Stimulated activated naive B cell treated with anti-CD40 and anti-IgM and Interleukin-4, amounts not matched to agents 10 μg/mL and 1 μg/mL and 100 μg/mL, for 72 hours (primary cell): Measurements from ENCODE around the gene MED9.
"Not testable (repeated sequence)": the region's sequence is repeated elsewhere in the genome, so short reads cannot be mapped to it uniquely, and the experiment has no call there.

ENCODE experiments used
- ATAC-seq, 2 donors: fragments of 150-1000 bp; cut with Tn5 transposase; replicated peaks; 2 replicates each; pipeline ENCODE4 v1.10.0; 2021; ENCODE audit warnings: moderate library complexity in 1 of 2
- DNase-seq: peaks from one replicate; pipeline ENCODE4 v3.0.0; 2021
- H3K27ac Mint-ChIP-seq: one replicate; pipeline ENCODE4 v1.8.0; 2022; ENCODE audit warnings: mild to moderate bottlenecking, mixed read lengths
- H3K27me3 Mint-ChIP-seq, 2 donors: one replicate each; pipeline ENCODE4 v1.8.0; 2022; ENCODE audit warnings: mixed read lengths in 2 of 2
- H3K36me3 Mint-ChIP-seq, 2 donors: one replicate each; pipeline ENCODE4 v1.8.0; 2022; ENCODE audit warnings: mixed read lengths in 2 of 2, mild to moderate bottlenecking in 1 of 2
- H3K4me1 Mint-ChIP-seq, 2 donors: one replicate each; pipeline ENCODE4 v1.8.0; 2022; ENCODE audit warnings: mixed read lengths in 2 of 2, mild to moderate bottlenecking in 1 of 2
- H3K4me3 Mint-ChIP-seq, 2 donors: one replicate each; pipeline ENCODE4 v1.8.0; 2022; ENCODE audit warnings: mild to moderate bottlenecking in 2 of 2, mixed read lengths in 2 of 2, moderate library complexity in 1 of 2
- H3K9me3 Mint-ChIP-seq, 2 donors: one replicate each; pipeline ENCODE4 v1.8.0; 2022; ENCODE audit warnings: mixed read lengths in 2 of 2, mild to moderate bottlenecking in 1 of 2

The MED9 gene

GRCh38 chr17:17476865-17477467 is at the start of gene MED9:
Gene MED9 (plus strand): TSS chr17:17477000. CDS start chr17:17477042, 42 bp downstream.
- Mint-ChIP-seq H3K4me1 (peaks cover 14 to 32% of the 10 kb centered on the region in 2 donors), H3K36me3 (peaks cover 9 to 11% of the 10 kb centered on the region in 2 donors), H3K27me3 (no peaks in the 10 kb centered on the region), H3K27ac (peak within 1 kb of the TSS; percentile 82), H3K9me3 (no peaks in the 10 kb centered on the region), H3K4me3 (peak within 1 kb of the TSS; percentile 87 to 89)
- ATAC-seq (peak; percentile 100), DNase-seq (peak; percentile 89)

GRCh38 chr17:17429222-17429621 is 47.6 kb upstream of the MED9 start:
- Mint-ChIP-seq H3K4me1 (peaks cover 0 to 3% of the 10 kb centered on the region in 2 donors), H3K27ac (no peak overlapping the region), H3K4me3 (no peak overlapping the region), H3K27me3 (peaks cover 0 to 3% of the 10 kb centered on the region in 2 donors), H3K36me3 (no peaks in the 10 kb centered on the region), H3K9me3 (peaks cover 0 to 2% of the 10 kb centered on the region in 2 donors)
- ATAC-seq (no peak), DNase-seq (no peak)

GRCh38 chr17:17430924-17431323 is 45.9 kb upstream of the MED9 start:
- not testable (repeated sequence) for H3K27me3 Mint-ChIP-seq, H3K27ac Mint-ChIP-seq, DNase-seq, H3K4me1 Mint-ChIP-seq, H3K9me3 Mint-ChIP-seq, H3K4me3 Mint-ChIP-seq, ATAC-seq, H3K36me3 Mint-ChIP-seq

GRCh38 chr17:17431605-17432004 is 45.2 kb upstream of the MED9 start:
- H3K27ac Mint-ChIP-seq: no peak overlapping the region
- H3K36me3 Mint-ChIP-seq: no peaks in the 10 kb centered on the region
- H3K27me3 Mint-ChIP-seq: peaks cover 0 to 3% of the 10 kb centered on the region in 2 donors
- no peak overlapping the region for H3K4me3 Mint-ChIP-seq
- ATAC-seq (no peak), DNase-seq (no peak)
- H3K4me1 Mint-ChIP-seq: peaks cover 0 to 3% of the 10 kb centered on the region in 2 donors
- no peaks in the 10 kb centered on the region for H3K9me3 Mint-ChIP-seq

GRCh38 chr17:17433000-17433703 is 43.6 kb upstream of the MED9 start:
- Mint-ChIP-seq H3K36me3 (no peaks in the 10 kb centered on the region), H3K4me3 (no peak overlapping the region), H3K4me1 (peaks cover 0 to 3% of the 10 kb centered on the region in 2 donors), H3K27ac (no peak overlapping the region), H3K27me3 (peaks cover 0 to 3% of the 10 kb centered on the region in 2 donors), H3K9me3 (no peaks in the 10 kb centered on the region)
- ATAC-seq (no peak), DNase-seq (no peak)

GRCh38 chr17:17434477-17434876 is 42.3 kb upstream of the MED9 start:
- H3K9me3 Mint-ChIP-seq: no peaks in the 10 kb centered on the region
- ATAC-seq (no peak), DNase-seq (no peak)
- H3K4me1 Mint-ChIP-seq: peaks cover 0 to 3% of the 10 kb centered on the region in 2 donors
- no peaks in the 10 kb centered on the region for H3K36me3 Mint-ChIP-seq
- H3K27me3 Mint-ChIP-seq: peaks cover 0 to 3% of the 10 kb centered on the region in 2 donors
- no peak overlapping the region for H3K4me3 Mint-ChIP-seq
- H3K27ac Mint-ChIP-seq: no peak overlapping the region

GRCh38 chr17:17435323-17435722 is 41.5 kb upstream of the MED9 start:
- Mint-ChIP-seq H3K4me1 (peaks cover 0 to 5% of the 10 kb centered on the region in 2 donors), H3K4me3 (no peak overlapping the region), H3K36me3 (no peaks in the 10 kb centered on the region), H3K27me3 (peaks cover 0 to 3% of the 10 kb centered on the region in 2 donors), H3K27ac (no peak overlapping the region), H3K9me3 (no peaks in the 10 kb centered on the region)
- no peak for ATAC-seq
- no peak for DNase-seq

- no peak for ATAC-seq
- Mint-ChIP-seq H3K9me3 (no peaks in the 10 kb centered on the region), H3K4me1 (peaks cover 0 to 5% of the 10 kb centered on the region in 2 donors), H3K27ac (no peak overlapping the region), H3K27me3 (peaks cover 0 to 3% of the 10 kb centered on the region in 2 donors), H3K36me3 (no peaks in the 10 kb centered on the region), H3K4me3 (no peak overlapping the region)
- no peak for DNase-seq
Measured at GRCh38 chr17:17437461-17437860, 39.3 kb upstream of the MED9 start.

- Mint-ChIP-seq H3K36me3 (no peaks in the 10 kb centered on the region), H3K27ac (no peak overlapping the region)
Measured at GRCh38 chr17:17437893-17438292, 38.9 kb upstream of the MED9 start.

GRCh38 chr17:17440010-17440843 is 36.6 kb upstream of the MED9 start:
- Mint-ChIP-seq H3K27me3 (no peaks in the 10 kb centered on the region), H3K27ac (no peak overlapping the region), H3K4me3 (no peak overlapping the region), H3K36me3 (no peaks in the 10 kb centered on the region), H3K9me3 (no peaks in the 10 kb centered on the region), H3K4me1 (peaks cover 0 to 1% of the 10 kb centered on the region in 2 donors)
- DNase-seq: peak; percentile 34
- ATAC-seq: peak; percentile 61 to 68

More at GRCh38 chr17:17437893-17438292, 38.9 kb upstream of the MED9 start:
- Mint-ChIP-seq H3K4me3 (no peak overlapping the region), H3K27me3 (peaks cover 0 to 3% of the 10 kb centered on the region in 2 donors), H3K4me1 (peaks cover 0 to 5% of the 10 kb centered on the region in 2 donors), H3K9me3 (no peaks in the 10 kb centered on the region)
- ATAC-seq (no peak), DNase-seq (no peak)

GRCh38 chr17:17440938-17441675 is 35.7 kb upstream of the MED9 start:
- H3K27ac Mint-ChIP-seq: no peak overlapping the region
- no peaks in the 10 kb centered on the region for H3K9me3 Mint-ChIP-seq
- DNase-seq (no peak), ATAC-seq (no peak)
- no peaks in the 10 kb centered on the region for H3K36me3 Mint-ChIP-seq
- peaks cover 0 to 1% of the 10 kb centered on the region in 2 donors for H3K4me1 Mint-ChIP-seq
- H3K4me3 Mint-ChIP-seq: no peak overlapping the region
- no peaks in the 10 kb centered on the region for H3K27me3 Mint-ChIP-seq

GRCh38 chr17:17443173-17443572 is 33.6 kb upstream of the MED9 start:
- DNase-seq: no peak
- Mint-ChIP-seq H3K9me3 (peaks cover 0 to 5% of the 10 kb centered on the region in 2 donors), H3K27ac (no peak overlapping the region), H3K36me3 (peaks cover 0 to 2% of the 10 kb centered on the region in 2 donors), H3K4me3 (no peak overlapping the region), H3K27me3 (no peaks in the 10 kb centered on the region), H3K4me1 (peaks cover 3 to 5% of the 10 kb centered on the region in 2 donors)
- no peak for ATAC-seq

GRCh38 chr17:17445296-17445924 is 31.4 kb upstream of the MED9 start:
- no peak for ATAC-seq
- no peak overlapping the region for H3K4me3 Mint-ChIP-seq
- peaks cover 0 to 5% of the 10 kb centered on the region in 2 donors for H3K9me3 Mint-ChIP-seq
- no peaks in the 10 kb centered on the region for H3K27me3 Mint-ChIP-seq
- no peak for DNase-seq
- no peak overlapping the region for H3K27ac Mint-ChIP-seq
- H3K36me3 Mint-ChIP-seq: peaks cover 0 to 2% of the 10 kb centered on the region in 2 donors
- H3K4me1 Mint-ChIP-seq: peaks cover 1 to 5% of the 10 kb centered on the region in 2 donors
